DND-41 (cell line): ENCODE measurements around the gene ZKSCAN3.

Experiments used
- EZH2 ChIP-seq: IDR thresholded peaks from 3 replicates; pipeline ENCODE4 v1.6.1; 2012; ENCODE audit warnings: borderline replicate concordance, low read depth, mild to moderate bottlenecking, moderate library complexity, low read length, inconsistent platforms; ENCODE audit not compliant: severe bottlenecking
- TF ChIP-seq, protein P1 (sequence below): IDR thresholded peaks from 2 replicates; pipeline ENCODE4 v1.5.1; 2012; ENCODE audit warnings: borderline replicate concordance, low read length, moderate library complexity, mild to moderate bottlenecking; ENCODE audit not compliant: poor library complexity, severe bottlenecking; ENCODE audit errors: extremely low read depth

DNA sequence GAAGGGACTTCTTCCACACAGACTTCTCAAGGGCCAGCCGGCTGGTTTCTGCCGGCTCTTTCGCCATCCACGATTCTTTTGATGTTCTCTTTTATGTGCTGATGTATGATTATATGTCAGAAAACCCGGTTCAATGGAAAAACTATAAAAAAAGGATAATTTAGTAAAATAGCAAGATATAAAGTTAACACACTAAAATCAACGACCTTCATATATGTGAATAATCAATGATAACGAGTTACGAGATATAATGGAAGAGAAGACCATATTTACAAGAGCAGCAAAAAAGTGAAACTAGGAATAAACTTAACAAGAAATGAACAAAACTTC lies 50.3 kb downstream of the ZKSCAN3 start:
- TF ChIP-seq, protein P1, sequence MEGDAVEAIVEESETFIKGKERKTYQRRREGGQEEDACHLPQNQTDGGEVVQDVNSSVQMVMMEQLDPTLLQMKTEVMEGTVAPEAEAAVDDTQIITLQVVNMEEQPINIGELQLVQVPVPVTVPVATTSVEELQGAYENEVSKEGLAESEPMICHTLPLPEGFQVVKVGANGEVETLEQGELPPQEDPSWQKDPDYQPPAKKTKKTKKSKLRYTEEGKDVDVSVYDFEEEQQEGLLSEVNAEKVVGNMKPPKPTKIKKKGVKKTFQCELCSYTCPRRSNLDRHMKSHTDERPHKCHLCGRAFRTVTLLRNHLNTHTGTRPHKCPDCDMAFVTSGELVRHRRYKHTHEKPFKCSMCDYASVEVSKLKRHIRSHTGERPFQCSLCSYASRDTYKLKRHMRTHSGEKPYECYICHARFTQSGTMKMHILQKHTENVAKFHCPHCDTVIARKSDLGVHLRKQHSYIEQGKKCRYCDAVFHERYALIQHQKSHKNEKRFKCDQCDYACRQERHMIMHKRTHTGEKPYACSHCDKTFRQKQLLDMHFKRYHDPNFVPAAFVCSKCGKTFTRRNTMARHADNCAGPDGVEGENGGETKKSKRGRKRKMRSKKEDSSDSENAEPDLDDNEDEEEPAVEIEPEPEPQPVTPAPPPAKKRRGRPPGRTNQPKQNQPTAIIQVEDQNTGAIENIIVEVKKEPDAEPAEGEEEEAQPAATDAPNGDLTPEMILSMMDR: no peak
- TF ChIP-seq EZH2: no peak
